GM18858 (cell line): ENCODE measurements around the gene FANCE.
"Not testable (repeated sequence)": the region's sequence is repeated elsewhere in the genome, so short reads cannot be mapped to it uniquely, and the experiment has no call there.

Experiments used
- ATAC-seq: cut with Tn5 transposase; IDR thresholded peaks from one replicate; pipeline ENCODE4 v1.9.1; 2021; ENCODE audit not compliant: unreplicated experiment

FANCE gene

GRCh38 chr6:35429463-35429862 is 22.7 kb upstream of the FANCE start:
- no peak for ATAC-seq

- no peak for ATAC-seq
These were observed 19.8 kb upstream of the FANCE start for GRCh38 chr6:35432291-35432690.

GRCh38 chr6:35432702-35433101 is 19.4 kb upstream of the FANCE start:
- not testable (repeated sequence) for ATAC-seq

GRCh38 chr6:35435074-35435837 is 16.9 kb upstream of the FANCE start:
- ATAC-seq: no peak

- ATAC-seq: no peak
These were observed 15.9 kb upstream of the FANCE start for GRCh38 chr6:35436071-35436857.

- not testable (repeated sequence) for ATAC-seq
These were observed 13.6 kb upstream of the FANCE start for GRCh38 chr6:35438378-35439065.

GRCh38 chr6:35439308-35439707 is 12.8 kb upstream of the FANCE start:
- ATAC-seq: no peak

- ATAC-seq: no peak
These were observed 10.9 kb upstream of the FANCE start for GRCh38 chr6:35441205-35441604.

GRCh38 chr6:35441642-35442041 is 10.5 kb upstream of the FANCE start:
- ATAC-seq: no peak

GRCh38 chr6:35442693-35443092 is 9.4 kb upstream of the FANCE start:
- no peak for ATAC-seq

- no peak for ATAC-seq
These were observed 8.7 kb upstream of the FANCE start for GRCh38 chr6:35443341-35444030.

- ATAC-seq: no peak
These were observed 6.4 kb upstream of the FANCE start for GRCh38 chr6:35445691-35446090.

- no peak for ATAC-seq
These were observed 3.9 kb upstream of the FANCE start for GRCh38 chr6:35448191-35448590.

- ATAC-seq: no peak
These were observed 2.8 kb upstream of the FANCE start for GRCh38 chr6:35449287-35449881.

- ATAC-seq: no peak
These were observed 570 bp upstream of the FANCE start for GRCh38 chr6:35451354-35452182.

GRCh38 chr6:35453236-35453635 is 1.1 kb downstream of the FANCE start:
- ATAC-seq: no peak

- ATAC-seq: no peak
These were observed 2.4 kb downstream of the FANCE start for GRCh38 chr6:35454391-35455110.

GRCh38 chr6:35457907-35458306 is 5.8 kb downstream of the FANCE start:
- no peak for ATAC-seq

- ATAC-seq: no peak
These were observed 9.1 kb downstream of the FANCE start for GRCh38 chr6:35461270-35461669.
